A549 (cell line): ENCODE results near the gene EDIL3. TPM values are rescaled to one million over a fixed set of nuclear protein-coding genes. Genes with fewer than 3 reads are reported as not detected.
"Not testable (repeated sequence)": the region's sequence is repeated elsewhere in the genome, so short reads cannot be mapped to it uniquely, and the experiment has no call there.

Source experiments
- ATAC-seq, 2 experiments: fragments of 200-7000 bp in 1 of 2; fragments of >200 bp in 1 of 2; cut with Nextera tagmentation in 1 of 2; cut with Tn5 transposase in 1 of 2; 3 replicates each; pipeline versions ENCODE4 v1.8.0 to v1.9.1; 2018 to 2020; ENCODE audit warnings: mild to moderate bottlenecking in 1 of 2, moderate library complexity in 1 of 2
- CTCF ChIA-PET: fragments of 300-600 bp; sonication (Branson Sonifier 250); formaldehyde crosslinking; extraction: SDS; loops from one replicate; lab custom pipeline; 2021; ENCODE audit warnings: antibody characterized with exemption, inconsistent platforms; lab: Yijun Ruan, JAX
- POLR2A ChIA-PET: fragments of 350-600 bp; formaldehyde crosslinking; extraction: SDS; loops from one replicate; lab custom pipeline; 2021; ENCODE audit warnings: antibody characterized with exemption, inconsistent platforms; lab: Yijun Ruan, JAX
- DNase-seq, 2 experiments: peaks; one replicate each; pipeline versions ENCODE4 v3.0.0 to v3.0.0-alpha.2; 2011 to 2016; ENCODE audit warnings: low read depth in 1 of 2, low spot score in 1 of 2
- FAIRE-seq: peaks from 2 replicates; lab custom pipeline; 2011; peaks lifted over from hg19 to GRCh38; lab: Jason Lieb, UNC
- H3K27ac ChIP-seq, 2 experiments: fragments of >200 bp; sonication (Bioruptor Twin); formaldehyde crosslinking; 3 replicates each; pipeline ENCODE4 v1.5.1; 2016 to 2017
- H3K4me1 ChIP-seq: fragments of >200 bp; sonication (Bioruptor Twin); formaldehyde crosslinking; 3 replicates; pipeline ENCODE4 v1.6.1; 2016
- H3K4me2 ChIP-seq: fragments of >200 bp; sonication (Bioruptor Twin); formaldehyde crosslinking; 3 replicates; pipeline ENCODE4 v1.6.1; 2016
- H3K4me3 ChIP-seq: fragments of >200 bp; sonication (Bioruptor Twin); formaldehyde crosslinking; 3 replicates; pipeline ENCODE4 v1.5.1; 2016
- H3K9me3 ChIP-seq: fragments of >200 bp; sonication (Bioruptor Twin); formaldehyde crosslinking; 3 replicates; pipeline ENCODE4 v1.6.1; 2016
- ATOH8 ChIP-seq: fragments of 250-450 bp; sonication (Bioruptor Pico); IDR thresholded peaks from 2 replicates; pipeline ENCODE4 v1.5.0; 2020; ENCODE audit warnings: low read depth, mild to moderate bottlenecking, moderate library complexity
- BCL3 ChIP-seq: fragments of >200 bp; sonication (Bioruptor Twin); formaldehyde crosslinking; IDR thresholded peaks from 3 replicates; pipeline ENCODE4 v1.6.1; 2016
- CBX8 ChIP-seq: fragments of 200-600 bp; sonication (generic); IDR thresholded peaks from 2 replicates; pipeline ENCODE4 v1.6.1; 2016
- CHD2 ChIP-seq: fragments of 150-350 bp; IDR thresholded peaks from 2 replicates; pipeline ENCODE4 v1.6.1; 2014; ENCODE audit warnings: low read length; ENCODE audit not compliant: partially characterized antibody
- CTCF ChIP-seq: fragments of >200 bp; sonication (Bioruptor Twin); formaldehyde crosslinking; IDR thresholded peaks from 3 replicates; pipeline ENCODE4 v1.5.1; 2016
- E2F6 ChIP-seq: IDR thresholded peaks from 2 replicates; pipeline ENCODE4 v1.6.1; 2012; ENCODE audit warnings: low read depth, borderline replicate concordance
- EHF ChIP-seq: fragments of 250-450 bp; sonication (Bioruptor Pico); IDR thresholded peaks from 2 replicates; pipeline ENCODE4 v1.5.0; 2020; ENCODE audit warnings: mild to moderate bottlenecking
- EHMT2 ChIP-seq: fragments of 200-600 bp; sonication (generic); IDR thresholded peaks from 2 replicates; pipeline ENCODE4 v1.6.1; 2016; ENCODE audit warnings: antibody characterized with exemption, low read depth, mild to moderate bottlenecking, moderate library complexity
- FOSL2 ChIP-seq, 2 experiments: fragments of 450-650 bp in 1 of 2; fragments of >200 bp in 1 of 2; sonication (Bioruptor Twin) in 1 of 2; formaldehyde crosslinking; IDR thresholded peaks; 2 replicates each; pipeline versions ENCODE4 v1.5.0 to v1.6.1; 2016 to 2020; ENCODE audit warnings: mild to moderate bottlenecking in 1 of 2, moderate library complexity in 1 of 2
- HOXB13 ChIP-seq: fragments of 250-450 bp; sonication (Bioruptor Pico); IDR thresholded peaks from 2 replicates; pipeline ENCODE4 v1.5.0; 2020; ENCODE audit warnings: low read depth, mild to moderate bottlenecking, moderate library complexity
- JUN ChIP-seq, 2 experiments: fragments of >200 bp; sonication (Bioruptor Twin); formaldehyde crosslinking; IDR thresholded peaks; 2 replicates in 1 of 2; 3 replicates in 1 of 2; pipeline ENCODE4 v1.6.1; 2016 to 2017
- JUNB ChIP-seq: fragments of >200 bp; sonication (Bioruptor Twin); formaldehyde crosslinking; IDR thresholded peaks from 2 replicates; pipeline ENCODE4 v1.6.1; 2016
- MAX ChIP-seq: IDR thresholded peaks from 2 replicates; pipeline ENCODE4 v1.6.1; 2012
- MAZ ChIP-seq: fragments of 150-350 bp; IDR thresholded peaks from 2 replicates; pipeline ENCODE4 v1.6.1; 2014; ENCODE audit warnings: antibody characterized with exemption, low read depth, low read length, borderline replicate concordance
- RAD21 ChIP-seq, 2 experiments: fragments of >200 bp in 1 of 2; sonication (Bioruptor Twin) in 1 of 2; formaldehyde crosslinking in 1 of 2; IDR thresholded peaks in 1 of 2; conservative IDR thresholded peaks in 1 of 2; 2 replicates in 1 of 2; 3 replicates in 1 of 2; pipeline ENCODE4 v1.6.1; 2012 to 2018; ENCODE audit warnings: inconsistent platforms in 1 of 2
- RCOR1 ChIP-seq: fragments of 150-350 bp; IDR thresholded peaks from 2 replicates; pipeline ENCODE4 v1.6.1; 2014; ENCODE audit warnings: antibody characterized with exemption, low read length, low read depth
- RFX5 ChIP-seq: fragments of 450-650 bp; IDR thresholded peaks from 2 replicates; pipeline ENCODE4 v1.7.1; 2014; ENCODE audit warnings: antibody characterized with exemption, mild to moderate bottlenecking, moderate library complexity
- RNF2 ChIP-seq: fragments of 200-600 bp; sonication (generic); IDR thresholded peaks from 2 replicates; pipeline ENCODE4 v1.6.1; 2016; ENCODE audit warnings: low read depth, mild to moderate bottlenecking, antibody characterized with exemption, moderate library complexity, borderline replicate concordance
- SREBF2 ChIP-seq: fragments of 450-650 bp; IDR thresholded peaks from 2 replicates; pipeline ENCODE4 v1.6.1; 2014; ENCODE audit warnings: mild to moderate bottlenecking, moderate library complexity
- ZNF302 ChIP-seq: fragments of 250-450 bp; sonication (Bioruptor Pico); IDR thresholded peaks from 2 replicates; pipeline ENCODE4 v1.9.0; 2021; ENCODE audit warnings: inconsistent platforms, mild to moderate bottlenecking, moderate library complexity
- ZSCAN20 ChIP-seq: fragments of 250-450 bp; sonication (Bioruptor Pico); IDR thresholded peaks from 2 replicates; pipeline ENCODE4 v1.8.0; 2022; ENCODE audit warnings: mild to moderate bottlenecking, moderate library complexity
- WGBS: methylation state at CpG from one replicate; pipeline ENCODE4 v1.1.6; 2017; ENCODE audit errors: missing lambda C conversion rate; 5-methylcytosine and 5-hydroxymethylcytosine counted together
- polyA plus RNA-seq, 4 experiments: library from polyadenylated mRNA; depleted of rRNA in 3 of 4; stranded (reverse); fragments of >200 nt; fragmentation: RNase III in 1 of 4; extraction: RNeasy Plus Mini Kit Qiagen cat#74134 plus additional on column Dnase treatment in 1 of 4; gene quantifications; 2 replicates in 3 of 4; 3 replicates in 1 of 4; pipeline ENCODE4 v1.2.3, GENCODE V29; 2011 to 2017

EDIL3 gene
- polyA plus RNA-seq, 2 of the 4 experiments (the other 2 are of a cell fraction) = 0.12 to 0.14 TPM

- H3K4me3 ChIP-seq = no peak overlapping the region
- H3K4me2 ChIP-seq = no peak overlapping the region
- DNase-seq = no peak
- TF ChIP-seq RFX5 = no peak
- TF ChIP-seq HOXB13 = no peak
- TF ChIP-seq JUNB = no peak
- no peak for TF ChIP-seq ZSCAN20
- TF ChIP-seq ZNF302 (CRISPR knock-in tag) = no peak
- no peak for TF ChIP-seq MAX
- TF ChIP-seq CTCF = no peak
- no peak for TF ChIP-seq E2F6
- no peak for TF ChIP-seq CBX8
- no peak for TF ChIP-seq MAZ
- TF ChIP-seq FOSL2 (IDR thresholded peaks at IDR 0.05) = no peak
- no peak for TF ChIP-seq FOSL2 (CRISPR knock-in tag; IDR thresholded peaks at IDR 0.05)
- no peak for TF ChIP-seq SREBF2
- no peak for TF ChIP-seq CHD2
- no peak for TF ChIP-seq ATOH8
- no peak for TF ChIP-seq JUN (IDR thresholded peaks at IDR 0.05)
- TF ChIP-seq EHMT2 = no peak
- no peak for TF ChIP-seq RAD21 (conservative IDR thresholded peaks at IDR 0.05 in 1 of 2, IDR thresholded peaks at IDR 0.05 in 1 of 2)
- TF ChIP-seq, all 56 proteins: peak for 0
- POLR2A ChIA-PET = no interaction called here
- WGBS = 0% methylated on average over 1 of the region's 1 CpG
- FAIRE-seq = no peak
- H3K27ac ChIP-seq = no peak overlapping the region
- no peaks in the 10 kb centered on the region for H3K4me1 ChIP-seq
- no peak for ATAC-seq
- CTCF ChIA-PET = no interaction called here
- no peaks in the 10 kb centered on the region for H3K9me3 ChIP-seq
Observed at GRCh38 chr5:84162695-84163094, 222.0 kb downstream of the EDIL3 start.

- ATAC-seq, H3K4me1 ChIP-seq, H3K4me2 ChIP-seq, POLR2A ChIA-PET, H3K4me3 ChIP-seq, FAIRE-seq, CTCF ChIA-PET, DNase-seq, H3K9me3 ChIP-seq, H3K27ac ChIP-seq: not testable (repeated sequence)
Observed at GRCh38 chr5:84160650-84161049, 224.0 kb downstream of the EDIL3 start.

GRCh38 chr5:84149094-84149493 is 235.6 kb downstream of the EDIL3 start:
- H3K4me1 ChIP-seq = no peaks in the 10 kb centered on the region
- FAIRE-seq = no peak
- POLR2A ChIA-PET = no interaction called here
- no peak for DNase-seq
- TF ChIP-seq BCL3 = no peak
- TF ChIP-seq RNF2 = no peak
- no peak for TF ChIP-seq EHF (CRISPR knock-in tag)
- no peak for TF ChIP-seq RCOR1
- H3K4me2 ChIP-seq = no peak overlapping the region
- no peak overlapping the region for H3K4me3 ChIP-seq
- ATAC-seq = no peak
- H3K9me3 ChIP-seq = no peaks in the 10 kb centered on the region
- no peak overlapping the region for H3K27ac ChIP-seq
- CTCF ChIA-PET = no interaction called here
- WGBS = 28% methylated on average over 3 of the region's 3 CpGs
